ENCODE data around the gene IDI1. TPM values are rescaled to one million over a fixed set of nuclear protein-coding genes. Genes with fewer than 3 reads are reported as not detected.

IDI1 gene
- total and polyA plus RNA-seq, 2 donors (not counting 1 experiment from before 2014, with no cell fraction given): 59.8 to 167 TPM

DNA sequence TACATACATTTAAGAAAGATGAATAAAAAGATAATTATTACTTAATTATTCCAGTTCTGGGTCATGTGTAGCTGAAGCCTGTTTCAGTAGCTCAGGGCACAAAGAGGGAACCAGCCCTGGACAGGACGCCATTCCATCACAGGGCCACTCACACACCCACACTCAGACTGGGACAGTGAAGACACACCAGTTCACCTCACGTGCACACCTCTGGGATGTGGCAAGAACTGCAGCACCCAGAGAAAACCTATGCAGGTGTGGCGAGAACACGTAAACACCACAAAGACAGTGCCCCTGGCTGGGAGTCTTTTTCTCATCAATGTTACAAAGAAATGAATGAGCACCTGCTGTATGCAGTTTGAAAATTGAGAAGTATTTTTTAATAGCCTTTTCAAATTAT is 1.6 kb upstream of the IDI1 start:
- ChIA-PET CTCF (no interaction called here), POLR2A (interaction anchor here (0.6 kb wide), 1 partner anchor 200 kb away, joined by 11 read pairs; no protein-coding TSS in a partner anchor)
- H3K36me3 ChIP-seq (replicated peaks in 1 of 2; ENCODE audit: control extremely low read depth in 1 of 2, control insufficient read depth in 1 of 2, extremely low read depth in 1 of 2, insufficient read depth in 2 of 2, low read length in 1 of 2): peaks cover 16 to 31% of the 10 kb centered on the region in 2 experiments
- H4K20me1 ChIP-seq (ENCODE audit: control insufficient read depth, insufficient read depth, low read length, poor library complexity, severe bottlenecking): peaks cover 35% of the 10 kb centered on the region
- Mint-ChIP-seq H3K9me3 (ENCODE audit: insufficient read depth) (peaks cover 2% of the 10 kb centered on the region), H3K4me1 (peaks cover 62% of the 10 kb centered on the region), H3K4me3 (peak overlapping the region; percentile 75), H3K27me3 (no peaks in the 10 kb centered on the region), H3K27ac (peak overlapping the region; percentile 71)
- no peaks in the 10 kb centered on the region for H3K9me3 ChIP-seq (ENCODE audit: control extremely low read depth in 1 of 3, control insufficient read depth in 2 of 3, insufficient read depth in 1 of 3, low read length in 2 of 3)
- H3K4me1 ChIP-seq (ENCODE audit: control insufficient read depth in 2 of 2, insufficient read depth in 2 of 2, low read length in 2 of 2): peaks cover 40 to 49% of the 10 kb centered on the region in 2 donors
- H3K79me2 ChIP-seq (ENCODE audit: control insufficient read depth, insufficient read depth, low read length): peaks cover 74% of the 10 kb centered on the region
- no peak for ATAC-seq (ENCODE audit: low read depth)
- no peak overlapping the region for H3K9ac ChIP-seq (ENCODE audit: low read length)
- DNase-seq: peak; percentile 50
- H3K4me2 ChIP-seq (replicated peaks; ENCODE audit: low read depth, low read length, poor library complexity, severe bottlenecking): peak overlapping the region; percentile 91
- 87% methylated on average over 3 of the region's 4 CpGs for WGBS (ENCODE audit: insufficient coverage)
- intact Hi-C loops (cut with micrococcal nuclease): no loop called here
- no peak overlapping the region for H2AFZ ChIP-seq (ENCODE audit: insufficient read depth, low read depth, low read length, poor library complexity, severe bottlenecking)
- peak overlapping the region in 1 of 2 donors; percentile 99 for H3K27ac ChIP-seq (ENCODE audit: low read length in 2 of 2)
- H3K27me3 ChIP-seq (replicated peaks in 1 of 4; ENCODE audit: control extremely low read depth in 1 of 4, control insufficient read depth in 3 of 4, insufficient read depth in 4 of 4, low read length in 3 of 4): no peaks in the 10 kb centered on the region
- H3K4me3 ChIP-seq (ENCODE audit: control extremely low read depth in 1 of 5, extremely low read depth in 1 of 5, insufficient read depth in 1 of 5, low read depth in 2 of 5, low read length in 4 of 5): peak overlapping the region in 1 of 5 experiments; percentile 79
- no peak for TF ChIP-seq EZH2 (IDR thresholded peaks at IDR 0.05; ENCODE audit: borderline replicate concordance, insufficient read depth, low read depth, low read length, poor library complexity, severe bottlenecking)
- TF ChIP-seq, protein P1, sequence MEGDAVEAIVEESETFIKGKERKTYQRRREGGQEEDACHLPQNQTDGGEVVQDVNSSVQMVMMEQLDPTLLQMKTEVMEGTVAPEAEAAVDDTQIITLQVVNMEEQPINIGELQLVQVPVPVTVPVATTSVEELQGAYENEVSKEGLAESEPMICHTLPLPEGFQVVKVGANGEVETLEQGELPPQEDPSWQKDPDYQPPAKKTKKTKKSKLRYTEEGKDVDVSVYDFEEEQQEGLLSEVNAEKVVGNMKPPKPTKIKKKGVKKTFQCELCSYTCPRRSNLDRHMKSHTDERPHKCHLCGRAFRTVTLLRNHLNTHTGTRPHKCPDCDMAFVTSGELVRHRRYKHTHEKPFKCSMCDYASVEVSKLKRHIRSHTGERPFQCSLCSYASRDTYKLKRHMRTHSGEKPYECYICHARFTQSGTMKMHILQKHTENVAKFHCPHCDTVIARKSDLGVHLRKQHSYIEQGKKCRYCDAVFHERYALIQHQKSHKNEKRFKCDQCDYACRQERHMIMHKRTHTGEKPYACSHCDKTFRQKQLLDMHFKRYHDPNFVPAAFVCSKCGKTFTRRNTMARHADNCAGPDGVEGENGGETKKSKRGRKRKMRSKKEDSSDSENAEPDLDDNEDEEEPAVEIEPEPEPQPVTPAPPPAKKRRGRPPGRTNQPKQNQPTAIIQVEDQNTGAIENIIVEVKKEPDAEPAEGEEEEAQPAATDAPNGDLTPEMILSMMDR (IDR thresholded peaks at IDR 0.05): no peak

DNA sequence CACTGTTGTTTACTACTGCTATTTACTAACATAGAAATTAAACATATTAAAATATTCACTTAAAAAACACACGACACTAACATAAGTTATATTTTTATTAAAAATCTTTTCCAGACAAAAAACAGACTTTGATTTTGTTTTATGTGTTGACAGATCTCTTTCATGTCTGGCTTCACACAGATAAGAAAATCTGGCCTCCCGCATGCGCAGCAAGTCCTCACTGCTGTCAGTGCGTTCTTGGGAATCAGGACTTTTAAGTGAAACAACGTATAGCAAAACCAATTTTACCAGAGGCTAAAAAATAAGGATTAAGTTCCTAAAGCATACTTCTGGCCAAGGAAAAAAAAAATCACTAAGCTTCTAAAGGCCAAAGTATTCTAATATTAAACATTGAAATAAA is 1.2 kb upstream of the IDI1 start:
- POLR2A ChIA-PET: interaction anchor here (0.6 to 2.3 kb wide), 3 partner anchors 8 to 199 kb away, joined by 6 to 11 read pairs (median 11); partner anchors contain the start of gene GTPBP4
- H3K27ac Mint-ChIP-seq: peak overlapping the region; percentile 97
- peak overlapping the region; percentile 92 for H3K4me3 Mint-ChIP-seq
- intact Hi-C loops (cut with micrococcal nuclease): no loop called here
- TF ChIP-seq, protein P1 (IDR thresholded peaks at IDR 0.05): no peak
- no peak for TF ChIP-seq EZH2 (IDR thresholded peaks at IDR 0.05; ENCODE audit: borderline replicate concordance, insufficient read depth, low read depth, low read length, poor library complexity, severe bottlenecking)
- H3K9ac ChIP-seq (ENCODE audit: low read length): peak overlapping the region; percentile 97
- no CpG with 5 or more reads among the region's 5 CpGs for WGBS (ENCODE audit: insufficient coverage)
- peak overlapping the region; percentile 79 to 95 (median 89) for H3K4me3 ChIP-seq (ENCODE audit: control extremely low read depth in 1 of 5, extremely low read depth in 1 of 5, insufficient read depth in 1 of 5, low read depth in 2 of 5, low read length in 4 of 5)
- H3K4me2 ChIP-seq (replicated peaks; ENCODE audit: low read depth, low read length, poor library complexity, severe bottlenecking): peak overlapping the region; percentile 91
- H3K9me3 ChIP-seq (ENCODE audit: control extremely low read depth in 1 of 3, control insufficient read depth in 2 of 3, insufficient read depth in 1 of 3, low read length in 2 of 3): no peaks in the 10 kb centered on the region
- H4K20me1 ChIP-seq (ENCODE audit: control insufficient read depth, insufficient read depth, low read length, poor library complexity, severe bottlenecking): peaks cover 34% of the 10 kb centered on the region
- CTCF ChIA-PET: interaction anchor here (1.3 kb wide), 1 partner anchor 57 kb away, joined by 3 read pairs; no protein-coding TSS in a partner anchor
- H3K9me3 Mint-ChIP-seq (ENCODE audit: insufficient read depth): peaks cover 2% of the 10 kb centered on the region
- H3K27ac ChIP-seq (ENCODE audit: low read length in 2 of 2): peak overlapping the region; percentile 99 to 100
- DNase-seq (no peak), ATAC-seq (ENCODE audit: low read depth) (no peak)
- H3K27me3 Mint-ChIP-seq: no peaks in the 10 kb centered on the region
- no peak overlapping the region for H2AFZ ChIP-seq (ENCODE audit: insufficient read depth, low read depth, low read length, poor library complexity, severe bottlenecking)
- peaks cover 41 to 49% of the 10 kb centered on the region in 2 donors for H3K4me1 ChIP-seq (ENCODE audit: control insufficient read depth in 2 of 2, insufficient read depth in 2 of 2, low read length in 2 of 2)
- H3K27me3 ChIP-seq (replicated peaks in 1 of 4; ENCODE audit: control extremely low read depth in 1 of 4, control insufficient read depth in 3 of 4, insufficient read depth in 4 of 4, low read length in 3 of 4): no peaks in the 10 kb centered on the region
- H3K36me3 ChIP-seq (replicated peaks in 1 of 2; ENCODE audit: control extremely low read depth in 1 of 2, control insufficient read depth in 1 of 2, extremely low read depth in 1 of 2, insufficient read depth in 2 of 2, low read length in 1 of 2): peaks cover 16 to 31% of the 10 kb centered on the region in 2 experiments
- peaks cover 74% of the 10 kb centered on the region for H3K79me2 ChIP-seq (ENCODE audit: control insufficient read depth, insufficient read depth, low read length)
- peaks cover 64% of the 10 kb centered on the region for H3K4me1 Mint-ChIP-seq
